Central memory CD8-positive, alpha-beta T cell (primary cell): ENCODE results near the gene TBX19.

ENCODE experiments used
- ATAC-seq: fragments of 150-1000 bp; cut with Tn5 transposase; replicated peaks from 2 replicates; pipeline ENCODE4 v1.10.0; 2022; ENCODE audit warnings: mild to moderate bottlenecking, moderate FRiP score, moderate number of reproducible peaks; ENCODE audit not compliant: poor library complexity, severe bottlenecking; ENCODE audit errors: extremely low read depth
- DNase-seq, 2 donors: peaks; one replicate each; pipeline ENCODE4 v3.0.0; 2021; ENCODE audit warnings: low spot score in 2 of 2
- H3K27ac Mint-ChIP-seq: one replicate; pipeline ENCODE4 v1.8.0; 2022; ENCODE audit warnings: low read depth, mild to moderate bottlenecking, moderate library complexity, mixed read lengths
- H3K27me3 Mint-ChIP-seq: one replicate; pipeline ENCODE4 v1.8.0; 2022; ENCODE audit warnings: mixed read lengths
- H3K36me3 Mint-ChIP-seq: one replicate; pipeline ENCODE4 v1.8.0; 2022; ENCODE audit warnings: mild to moderate bottlenecking, moderate library complexity, mixed read lengths; ENCODE audit not compliant: insufficient read depth
- H3K4me1 Mint-ChIP-seq: one replicate; pipeline ENCODE4 v1.8.0; 2022; ENCODE audit warnings: mixed read lengths
- H3K4me3 Mint-ChIP-seq: one replicate; pipeline ENCODE4 v1.8.0; 2022; ENCODE audit warnings: mild to moderate bottlenecking, moderate library complexity, mixed read lengths
- H3K9me3 Mint-ChIP-seq: one replicate; pipeline ENCODE4 v1.8.0; 2022; ENCODE audit warnings: mixed read lengths

TBX19 gene

GRCh38 chr1:168259567-168259966, 21.1 kb upstream of the TBX19 start:
- ATAC-seq (no peak), DNase-seq (no peak)
- H3K36me3 Mint-ChIP-seq: peaks cover 4% of the 10 kb centered on the region
- H3K4me1 Mint-ChIP-seq: peaks cover 43% of the 10 kb centered on the region
- no peaks in the 10 kb centered on the region for H3K27me3 Mint-ChIP-seq
- no peak overlapping the region for H3K27ac Mint-ChIP-seq
- H3K9me3 Mint-ChIP-seq: no peaks in the 10 kb centered on the region
- no peak overlapping the region for H3K4me3 Mint-ChIP-seq

- Mint-ChIP-seq H3K4me3 (no peak overlapping the region), H3K27ac (no peak overlapping the region), H3K9me3 (no peaks in the 10 kb centered on the region), H3K4me1 (peaks cover 43% of the 10 kb centered on the region), H3K36me3 (peaks cover 1% of the 10 kb centered on the region), H3K27me3 (no peaks in the 10 kb centered on the region)
- no peak for ATAC-seq
- DNase-seq: no peak
These were observed 20.3 kb upstream of the TBX19 start for GRCh38 chr1:168260393-168260792.

- no peak for ATAC-seq
- H3K9me3 Mint-ChIP-seq: no peaks in the 10 kb centered on the region
- no peak for DNase-seq
These were observed 19.3 kb upstream of the TBX19 start for GRCh38 chr1:168261390-168261789.

GRCh38 chr1:168263130-168263529, 17.5 kb upstream of the TBX19 start:
- H3K36me3 Mint-ChIP-seq: peaks cover 1% of the 10 kb centered on the region
- DNase-seq: no peak
- H3K27me3 Mint-ChIP-seq: no peaks in the 10 kb centered on the region
- ATAC-seq: no peak
- H3K27ac Mint-ChIP-seq: no peak overlapping the region
- no peak overlapping the region for H3K4me3 Mint-ChIP-seq
- no peaks in the 10 kb centered on the region for H3K9me3 Mint-ChIP-seq
- peaks cover 28% of the 10 kb centered on the region for H3K4me1 Mint-ChIP-seq

More at GRCh38 chr1:168261390-168261789, 19.3 kb upstream of the TBX19 start:
- Mint-ChIP-seq H3K27me3 (no peaks in the 10 kb centered on the region), H3K36me3 (peaks cover 1% of the 10 kb centered on the region), H3K4me3 (no peak overlapping the region), H3K4me1 (peaks cover 43% of the 10 kb centered on the region), H3K27ac (no peak overlapping the region)

GRCh38 chr1:168264296-168264695, 16.4 kb upstream of the TBX19 start:
- no peak overlapping the region for H3K4me3 Mint-ChIP-seq
- H3K36me3 Mint-ChIP-seq: peaks cover 1% of the 10 kb centered on the region

GRCh38 chr1:168265596-168265995, 15.1 kb upstream of the TBX19 start:
- Mint-ChIP-seq H3K27ac (no peak overlapping the region), H3K4me3 (no peak overlapping the region), H3K36me3 (peaks cover 1% of the 10 kb centered on the region), H3K4me1 (peaks cover 13% of the 10 kb centered on the region), H3K27me3 (no peaks in the 10 kb centered on the region), H3K9me3 (no peaks in the 10 kb centered on the region)
- no peak for DNase-seq
- ATAC-seq: no peak

More at GRCh38 chr1:168264296-168264695, 16.4 kb upstream of the TBX19 start:
- H3K27ac Mint-ChIP-seq: no peak overlapping the region
- peaks cover 24% of the 10 kb centered on the region for H3K4me1 Mint-ChIP-seq
- no peaks in the 10 kb centered on the region for H3K27me3 Mint-ChIP-seq
- no peaks in the 10 kb centered on the region for H3K9me3 Mint-ChIP-seq
- ATAC-seq (no peak), DNase-seq (no peak)

GRCh38 chr1:168266644-168267186, 14.0 kb upstream of the TBX19 start:
- ATAC-seq: no peak
- Mint-ChIP-seq H3K4me3 (no peak overlapping the region), H3K27ac (no peak overlapping the region), H3K9me3 (no peaks in the 10 kb centered on the region), H3K36me3 (peaks cover 3% of the 10 kb centered on the region), H3K4me1 (peaks cover 2% of the 10 kb centered on the region), H3K27me3 (no peaks in the 10 kb centered on the region)
- DNase-seq: no peak

- Mint-ChIP-seq H3K36me3 (peaks cover 2% of the 10 kb centered on the region), H3K9me3 (no peaks in the 10 kb centered on the region), H3K4me3 (no peak overlapping the region), H3K4me1 (peaks cover 8% of the 10 kb centered on the region), H3K27ac (no peak overlapping the region), H3K27me3 (no peaks in the 10 kb centered on the region)
- ATAC-seq (no peak), DNase-seq (no peak)
These were observed 9.0 kb upstream of the TBX19 start for GRCh38 chr1:168271636-168272035.

GRCh38 chr1:168273575-168273974, 7.1 kb upstream of the TBX19 start:
- H3K9me3 Mint-ChIP-seq: no peaks in the 10 kb centered on the region
- no peak overlapping the region for H3K4me3 Mint-ChIP-seq
- DNase-seq (no peak), ATAC-seq (no peak)
- H3K27me3 Mint-ChIP-seq: no peaks in the 10 kb centered on the region
- peaks cover 4% of the 10 kb centered on the region for H3K36me3 Mint-ChIP-seq
- no peak overlapping the region for H3K27ac Mint-ChIP-seq
- peaks cover 9% of the 10 kb centered on the region for H3K4me1 Mint-ChIP-seq

- Mint-ChIP-seq H3K9me3 (no peaks in the 10 kb centered on the region), H3K27me3 (no peaks in the 10 kb centered on the region), H3K4me1 (peaks cover 12% of the 10 kb centered on the region), H3K36me3 (peaks cover 2% of the 10 kb centered on the region), H3K4me3 (no peak overlapping the region), H3K27ac (no peak overlapping the region)
- DNase-seq (no peak), ATAC-seq (no peak)
These were observed 1.4 kb upstream of the TBX19 start for GRCh38 chr1:168279253-168279652.

- Mint-ChIP-seq H3K27ac (no peak overlapping the region), H3K4me3 (no peak overlapping the region), H3K9me3 (no peaks in the 10 kb centered on the region), H3K4me1 (peaks cover 22% of the 10 kb centered on the region), H3K36me3 (peaks cover 2% of the 10 kb centered on the region), H3K27me3 (no peaks in the 10 kb centered on the region)
- DNase-seq (no peak), ATAC-seq (no peak)
These were observed 1.1 kb downstream of the TBX19 start for GRCh38 chr1:168281603-168282325.

- H3K27ac Mint-ChIP-seq: no peak overlapping the region
- DNase-seq (no peak), ATAC-seq (no peak)
- H3K36me3 Mint-ChIP-seq: no peaks in the 10 kb centered on the region
- H3K4me1 Mint-ChIP-seq: peaks cover 17% of the 10 kb centered on the region
- H3K27me3 Mint-ChIP-seq: no peaks in the 10 kb centered on the region
- no peaks in the 10 kb centered on the region for H3K9me3 Mint-ChIP-seq
- H3K4me3 Mint-ChIP-seq: no peak overlapping the region
These were observed 4.8 kb downstream of the TBX19 start for GRCh38 chr1:168285521-168285790.

- ATAC-seq (no peak), DNase-seq (no peak)
- H3K9me3 Mint-ChIP-seq: no peaks in the 10 kb centered on the region
- H3K4me1 Mint-ChIP-seq: peaks cover 17% of the 10 kb centered on the region
- no peaks in the 10 kb centered on the region for H3K36me3 Mint-ChIP-seq
- no peak overlapping the region for H3K27ac Mint-ChIP-seq
- no peaks in the 10 kb centered on the region for H3K27me3 Mint-ChIP-seq
- H3K4me3 Mint-ChIP-seq: no peak overlapping the region
These were observed 5.6 kb downstream of the TBX19 start for GRCh38 chr1:168285971-168286927.
